Common myeloid progenitor, CD34-positive (primary cell): ENCODE measurements around the gene TPST2.

ENCODE experiments used
- CTCF ChIA-PET: fragments of 350-600 bp; sonication (Branson Sonifier 250); formaldehyde crosslinking; loops from one replicate; lab custom pipeline; 2021; ENCODE audit warnings: antibody characterized with exemption; lab: Charles Lee
- POLR2A ChIA-PET: fragments of 350-600 bp; sonication (Branson Sonifier 250); formaldehyde crosslinking; loops from one replicate; lab custom pipeline; 2021; ENCODE audit warnings: antibody characterized with exemption; lab: Charles Lee
- DNase-seq, 3 donors: peaks; one replicate each; pipeline versions ENCODE4 v3.0.0 to v3.0.0-alpha.2; 2013
- H3K27ac ChIP-seq, 2 experiments: 1 replicate in 1 of 2; 2 replicates in 1 of 2; pipeline ENCODE4 v1.7.0; 2013; ENCODE audit warnings: inconsistent platforms in 2 of 2, low read length in 2 of 2, mild to moderate bottlenecking in 2 of 2, low read depth in 1 of 2, moderate library complexity in 1 of 2; ENCODE audit not compliant: severe bottlenecking in 2 of 2, insufficient read depth in 1 of 2, poor library complexity in 1 of 2
- H3K27me3 ChIP-seq, 5 experiments: replicated peaks in 2 of 5; 1 replicate in 3 of 5; 2 replicates in 2 of 5; pipeline versions ENCODE4 v1.6.1 to v1.7.0; 2013; ENCODE audit warnings: low read length in 4 of 5, mild to moderate bottlenecking in 2 of 5, moderate library complexity in 2 of 5, inconsistent platforms in 1 of 5; ENCODE audit not compliant: insufficient read depth in 5 of 5, control insufficient read depth in 4 of 5
- H3K36me3 ChIP-seq, 4 experiments: 1 replicate in 2 of 4; 2 replicates in 2 of 4; pipeline versions ENCODE4 v1.6.1 to v1.7.0; 2013; ENCODE audit warnings: low read length in 3 of 4, control low read depth in 1 of 4, mild to moderate bottlenecking in 1 of 4; ENCODE audit not compliant: control insufficient read depth in 4 of 4, insufficient read depth in 4 of 4
- H3K4me1 ChIP-seq, 4 experiments: 1 replicate in 3 of 4; 2 replicates in 1 of 4; pipeline versions ENCODE4 v1.6.1 to v1.7.1; 2013; ENCODE audit warnings: low read length in 3 of 4, mild to moderate bottlenecking in 3 of 4, control low read depth in 1 of 4, inconsistent platforms in 1 of 4, moderate library complexity in 1 of 4; ENCODE audit not compliant: control insufficient read depth in 4 of 4, insufficient read depth in 4 of 4; ENCODE audit errors: control extremely low read depth in 1 of 4
- H3K4me3 ChIP-seq, 7 experiments: 1 replicate in 4 of 7; 2 replicates in 3 of 7; pipeline versions ENCODE4 v1.5.1 to v1.7.0; 2013; ENCODE audit warnings: mild to moderate bottlenecking in 7 of 7, low read length in 6 of 7, moderate library complexity in 6 of 7, inconsistent platforms in 2 of 7, low read depth in 2 of 7, control low read depth in 1 of 7; ENCODE audit not compliant: insufficient read depth in 4 of 7, control insufficient read depth in 1 of 7; ENCODE audit errors: extremely low read depth in 1 of 7
- H3K9me3 ChIP-seq, 5 experiments: 1 replicate in 4 of 5; 2 replicates in 1 of 5; pipeline versions ENCODE4 v1.6.1 to v1.7.1; 2013; ENCODE audit warnings: low read length in 4 of 5, mild to moderate bottlenecking in 2 of 5, inconsistent platforms in 1 of 5, low read depth in 1 of 5, moderate library complexity in 1 of 5; ENCODE audit not compliant: control insufficient read depth in 4 of 5, insufficient read depth in 2 of 5; ENCODE audit errors: control extremely low read depth in 1 of 5
- WGBS: methylation state at CpG from one replicate; pipeline ENCODE4 v1.1.5; 2013; ENCODE audit not compliant: insufficient coverage; 5-methylcytosine and 5-hydroxymethylcytosine counted together

TPST2 gene

DNA sequence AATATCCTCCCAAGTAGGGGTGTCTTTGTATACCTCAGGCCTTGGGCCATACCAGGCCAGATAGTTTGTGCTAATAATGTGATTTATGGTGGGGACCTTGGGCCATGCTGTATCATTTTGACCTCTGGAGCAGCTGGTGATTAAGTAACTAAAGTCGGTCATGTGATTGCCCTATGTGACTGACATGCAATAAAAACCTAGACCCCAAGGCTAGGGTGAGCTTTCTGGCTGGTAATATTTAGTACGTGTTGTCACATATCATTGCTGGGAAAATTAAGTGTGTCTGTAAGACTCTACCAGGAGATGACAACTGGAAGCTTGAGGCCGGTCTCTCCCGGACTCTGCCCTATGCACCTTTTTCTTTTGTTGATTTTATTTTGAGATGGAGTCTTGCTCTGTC is 65.1 kb downstream of the TPST2 start:
- no peaks in the 10 kb centered on the region for H3K4me1 ChIP-seq
- WGBS: 100% methylated on average over 4 of the region's 4 CpGs
- H3K9me3 ChIP-seq: no peaks in the 10 kb centered on the region
- no peaks in the 10 kb centered on the region for H3K27me3 ChIP-seq
- no peak overlapping the region for H3K27ac ChIP-seq
- POLR2A ChIA-PET: no interaction called here
- CTCF ChIA-PET: interaction anchor here (1.4 kb wide), 1 partner anchor 108 kb away, joined by 3 read pairs; no protein-coding TSS in a partner anchor
- no peak overlapping the region for H3K4me3 ChIP-seq
- no peak for DNase-seq
- peaks cover 14 to 50% (median 34%) of the 10 kb centered on the region in 4 experiments for H3K36me3 ChIP-seq

DNA sequence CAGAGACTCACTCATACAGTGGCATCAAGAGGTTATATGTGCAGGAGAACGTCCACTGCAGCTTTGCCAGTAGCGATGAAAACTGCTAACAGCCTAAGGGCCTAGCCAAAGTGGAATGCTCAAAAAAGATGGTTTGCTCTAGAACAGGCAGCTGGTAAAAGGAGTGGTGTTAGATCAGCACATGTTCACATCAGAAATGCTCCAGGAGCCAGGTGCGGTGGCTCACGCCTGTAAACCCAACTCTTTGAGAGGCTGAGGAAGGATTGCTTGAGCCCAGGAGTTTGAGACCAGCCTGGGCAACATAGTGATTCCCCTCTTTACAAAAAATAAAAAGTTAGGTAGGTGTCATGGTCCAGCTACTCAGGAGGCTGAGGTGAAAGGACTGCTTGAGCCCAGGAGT is 67.3 kb downstream of the TPST2 start:
- H3K4me1 ChIP-seq: no peaks in the 10 kb centered on the region
- peaks cover 8 to 33% (median 20%) of the 10 kb centered on the region in 4 experiments for H3K36me3 ChIP-seq
- WGBS: 100% methylated on average over 4 of the region's 4 CpGs
- ChIA-PET POLR2A (no interaction called here), CTCF (interaction anchor here (1.2 to 2.3 kb wide), 3 partner anchors 20 to 143 kb away, joined by 3 to 8 read pairs (median 4); no protein-coding TSS in a partner anchor)
- no peaks in the 10 kb centered on the region for H3K9me3 ChIP-seq
- H3K27me3 ChIP-seq: no peaks in the 10 kb centered on the region
- DNase-seq: no peak
- no peak overlapping the region for H3K27ac ChIP-seq
- H3K4me3 ChIP-seq: no peak overlapping the region

DNA sequence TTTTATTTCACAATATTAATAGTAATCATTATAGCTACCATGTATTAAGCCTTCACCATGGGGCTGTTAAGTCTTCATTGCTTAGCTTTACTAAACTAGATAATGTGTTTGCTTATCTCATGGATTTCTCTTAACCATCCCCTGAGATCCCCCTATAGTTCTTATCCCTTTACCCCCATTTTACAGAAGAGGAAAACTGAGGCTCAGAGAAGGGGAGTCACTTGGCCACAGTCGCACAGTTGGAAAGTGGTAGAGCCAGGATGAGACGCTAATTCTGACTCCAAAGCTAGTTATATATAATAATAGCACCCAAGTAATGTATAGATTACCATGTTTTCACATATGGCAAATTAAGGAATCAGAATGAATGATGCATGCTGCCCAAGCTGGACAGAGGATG is 67.9 kb downstream of the TPST2 start:
- Histone ChIP-seq H3K27ac (no peak overlapping the region), H3K27me3 (no peaks in the 10 kb centered on the region), H3K4me1 (no peaks in the 10 kb centered on the region), H3K36me3 (peaks cover 4 to 27% (median 15%) of the 10 kb centered on the region in 4 experiments), H3K4me3 (no peak overlapping the region), H3K9me3 (no peaks in the 10 kb centered on the region)
- no peak for DNase-seq
- ChIA-PET POLR2A (no interaction called here), CTCF (interaction anchor here (1.2 to 2.3 kb wide), 2 partner anchors 19 to 38 kb away, joined by 3 to 8 read pairs; no protein-coding TSS in a partner anchor)
- no CpG with 5 or more reads among the region's 2 CpGs for WGBS

DNA sequence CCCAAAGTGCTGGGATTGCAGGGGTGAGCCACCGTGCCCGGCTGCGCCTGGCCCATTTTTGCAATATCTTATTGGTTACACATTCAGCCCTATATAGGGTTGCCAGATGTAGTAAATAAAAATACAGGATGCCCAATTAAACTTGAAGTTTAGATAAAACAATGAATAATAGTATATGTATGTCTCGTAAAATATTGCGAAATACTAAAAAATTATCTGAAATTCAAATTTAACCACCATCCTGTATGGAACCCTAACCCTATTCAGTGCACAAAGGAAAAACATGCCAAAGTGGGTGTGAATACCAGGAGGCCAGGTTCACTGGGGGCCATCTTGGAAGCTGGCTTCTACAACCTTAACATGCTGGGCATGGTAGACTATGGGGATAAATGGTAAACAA is 72.5 kb downstream of the TPST2 start:
- Histone ChIP-seq H3K4me3 (no peak overlapping the region), H3K27me3 (no peaks in the 10 kb centered on the region), H3K4me1 (peaks cover 3 to 12% (median 10%) of the 10 kb centered on the region in 4 experiments), H3K9me3 (no peaks in the 10 kb centered on the region), H3K27ac (no peak overlapping the region), H3K36me3 (peaks cover 0 to 3% (median 0%) of the 10 kb centered on the region in 4 experiments)
- no peak for DNase-seq
- POLR2A ChIA-PET: no interaction called here
- 80% methylated on average over 1 of the region's 5 CpGs for whole genome bisulfite sequencing
- CTCF ChIA-PET: interaction anchor here (0.7 kb wide), 1 partner anchor 101 kb away, joined by 3 read pairs; no protein-coding TSS in a partner anchor

DNA sequence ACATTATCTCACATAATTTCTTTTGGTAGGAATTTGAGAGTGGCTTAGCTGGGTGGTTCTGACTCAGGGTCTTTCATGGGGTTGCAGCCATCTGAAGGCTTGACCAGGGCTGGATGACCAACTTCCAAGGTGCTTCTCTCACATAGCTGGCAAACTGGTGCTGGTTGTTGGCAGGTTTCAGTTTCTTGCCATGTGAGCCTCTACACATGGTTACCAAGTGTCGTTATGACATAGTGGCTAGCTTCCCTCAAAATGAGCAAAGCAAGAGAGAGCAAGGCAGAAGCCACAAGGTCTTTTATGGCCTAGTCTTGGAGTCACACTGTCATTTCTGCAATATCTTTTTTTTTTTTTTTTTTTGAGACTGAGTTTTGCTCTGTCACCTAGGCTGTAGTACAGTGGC is 73.4 kb downstream of the TPST2 start:
- no peak overlapping the region for H3K27ac ChIP-seq
- WGBS: 100% methylated on average over 1 of the region's 1 CpG
- POLR2A ChIA-PET: interaction anchor here (0.7 kb wide), 1 partner anchor 333 kb away, joined by 12 read pairs; no protein-coding TSS in a partner anchor
- peaks cover 8 to 16% (median 16%) of the 10 kb centered on the region in 4 experiments for H3K4me1 ChIP-seq
- DNase-seq: peak in 1 of 3 donors; percentile 7
- CTCF ChIA-PET: interaction anchor here (0.6 to 1.2 kb wide), 3 partner anchors 11 to 45 kb away, joined by 3 to 6 read pairs (median 4); no protein-coding TSS in a partner anchor
- H3K27me3 ChIP-seq: no peaks in the 10 kb centered on the region
- H3K9me3 ChIP-seq: no peaks in the 10 kb centered on the region
- peaks cover 0 to under 1% (median 0%) of the 10 kb centered on the region in 4 experiments for H3K36me3 ChIP-seq
- no peak overlapping the region for H3K4me3 ChIP-seq

DNA sequence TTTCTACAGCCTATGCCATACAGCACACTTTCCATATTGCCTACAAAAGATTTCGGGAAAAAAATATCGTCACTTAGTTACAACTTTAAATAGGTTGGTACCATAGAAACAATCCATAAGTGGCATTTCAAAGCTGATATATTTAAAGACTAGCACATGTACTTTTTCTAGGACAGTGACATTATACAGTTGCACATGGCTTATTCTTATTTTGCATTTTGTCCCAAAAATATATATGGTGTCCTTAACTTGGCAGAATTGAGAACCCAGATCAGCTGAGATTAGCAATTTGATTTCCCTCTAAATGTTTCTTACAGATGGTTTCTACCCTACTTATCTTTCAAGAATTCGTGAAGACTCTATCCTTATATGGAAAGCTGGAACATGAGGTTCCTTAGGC is 74.0 kb downstream of the TPST2 start:
- no peaks in the 10 kb centered on the region for H3K9me3 ChIP-seq
- no peak overlapping the region for H3K4me3 ChIP-seq
- ChIA-PET POLR2A (interaction anchor here (0.7 kb wide), 1 partner anchor 333 kb away, joined by 12 read pairs; no protein-coding TSS in a partner anchor), CTCF (interaction anchor here (0.6 to 1.2 kb wide), 4 partner anchors 11 to 1078 kb away, joined by 3 to 6 read pairs (median 4); no protein-coding TSS in a partner anchor)
- no CpG with 5 or more reads among the region's 3 CpGs for WGBS
- H3K27ac ChIP-seq: no peak overlapping the region
- DNase-seq: no peak
- no peaks in the 10 kb centered on the region for H3K36me3 ChIP-seq
- no peaks in the 10 kb centered on the region for H3K27me3 ChIP-seq
- peaks cover 10 to 21% (median 20%) of the 10 kb centered on the region in 4 experiments for H3K4me1 ChIP-seq

DNA sequence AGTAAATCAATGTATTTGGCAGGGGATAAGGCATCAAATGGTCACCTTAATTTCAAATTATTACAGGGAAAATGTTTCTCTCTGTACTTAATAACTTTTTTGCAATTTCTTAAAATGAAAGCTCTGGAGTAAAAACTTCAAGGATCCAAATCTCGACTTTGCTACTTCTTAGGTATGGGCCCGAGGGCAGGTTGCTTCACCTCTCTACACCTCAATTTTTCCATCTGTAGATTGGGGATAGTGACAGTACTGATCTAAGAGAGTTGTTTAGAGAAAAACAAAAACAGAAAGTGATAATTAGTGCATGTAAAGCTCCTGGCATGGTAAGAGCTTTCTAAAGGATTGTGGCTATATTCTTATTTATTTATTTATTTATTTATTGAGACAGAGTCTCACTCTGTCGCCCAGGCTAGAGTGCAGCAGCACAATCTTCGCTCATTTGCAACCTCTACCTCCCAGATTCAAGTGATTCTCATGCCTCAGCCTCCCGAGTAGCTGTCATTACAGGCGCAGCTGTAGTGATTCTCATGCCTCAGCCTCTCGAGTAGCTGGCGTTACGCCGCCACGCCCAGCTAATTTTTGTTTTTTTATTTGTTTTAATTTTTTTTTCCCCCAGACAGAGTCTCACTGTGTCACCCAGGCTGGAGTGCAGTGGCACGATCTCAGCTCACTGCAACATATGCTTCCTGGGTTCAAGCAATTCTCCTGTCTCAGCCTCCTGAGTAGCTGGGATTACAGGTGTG is 75.3 kb downstream of the TPST2 start:
- Histone ChIP-seq H3K4me3 (no peak overlapping the region), H3K27ac (no peak overlapping the region), H3K27me3 (no peaks in the 10 kb centered on the region), H3K4me1 (peaks cover 10 to 22% (median 20%) of the 10 kb centered on the region in 4 experiments), H3K9me3 (no peaks in the 10 kb centered on the region), H3K36me3 (peaks cover 3 to 8% (median 6%) of the 10 kb centered on the region in 4 experiments)
- no peak for DNase-seq
- ChIA-PET POLR2A (no interaction called here), CTCF (no interaction called here)
- WGBS: 99% methylated on average over 7 of the region's 12 CpGs
